ACHN (cell line): ENCODE measurements around the gene XDH.

ENCODE experiments used
- DNase-seq: peaks from one replicate; pipeline ENCODE4 v3.0.0-alpha.2; 2015
- in situ Hi-C: cut with HindIII; loops from 2 replicates; pipeline ENCODE4 v1.10.0; 2017; ENCODE audit warnings: low sequenced_read_pairs, low pct_ligation_motif_present, low pct_unique_long_range_greater_than_20kb

XDH gene

DNA sequence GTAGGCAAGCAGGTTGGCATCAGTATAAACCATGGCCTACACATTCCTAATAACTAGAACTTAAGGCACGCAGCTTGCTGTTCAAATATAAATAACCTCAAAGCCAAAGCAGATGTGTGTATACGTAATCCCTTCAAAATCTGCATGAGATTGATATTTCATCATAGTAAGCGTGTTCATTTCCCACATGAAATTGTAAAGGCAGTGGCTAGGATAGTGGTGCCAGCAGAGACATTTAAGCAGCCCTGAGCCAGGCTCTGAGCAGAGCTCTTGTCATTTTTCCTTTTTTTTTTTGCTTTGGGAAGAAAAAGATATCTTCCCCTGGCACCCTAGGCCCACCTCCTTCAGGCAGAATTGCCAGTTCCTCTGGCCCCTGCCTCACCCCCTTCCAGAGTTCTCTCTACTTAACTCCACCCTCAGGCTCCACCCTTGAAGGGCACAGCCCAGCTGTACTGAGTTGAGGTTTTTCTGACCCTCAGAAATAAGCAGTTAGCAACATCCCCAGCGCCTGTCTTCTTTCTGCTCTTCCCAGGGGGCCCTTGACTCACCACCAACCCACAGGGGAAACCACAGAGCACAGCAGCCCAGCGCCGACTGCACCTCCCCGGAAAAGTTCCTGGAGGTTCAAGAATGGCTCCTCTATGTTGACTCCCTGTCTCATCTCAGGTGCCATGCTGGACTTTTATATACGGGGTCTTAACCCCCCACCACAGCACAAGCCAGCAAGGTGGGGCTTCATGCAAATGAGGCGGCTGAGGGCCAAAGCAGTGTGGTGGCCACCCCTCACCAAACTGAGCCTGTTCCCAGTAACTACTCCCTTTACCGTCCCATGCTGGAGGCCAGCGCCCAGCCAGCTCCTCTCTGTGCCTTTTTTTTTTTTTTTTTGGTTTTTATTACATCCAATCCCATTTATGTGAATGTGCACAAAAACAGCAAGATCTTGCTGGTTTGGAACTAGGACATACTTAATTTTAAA lies 95.9 kb downstream of the XDH start:
- in situ Hi-C loops = no loop called here
- peak; percentile 73 for DNase-seq

DNA sequence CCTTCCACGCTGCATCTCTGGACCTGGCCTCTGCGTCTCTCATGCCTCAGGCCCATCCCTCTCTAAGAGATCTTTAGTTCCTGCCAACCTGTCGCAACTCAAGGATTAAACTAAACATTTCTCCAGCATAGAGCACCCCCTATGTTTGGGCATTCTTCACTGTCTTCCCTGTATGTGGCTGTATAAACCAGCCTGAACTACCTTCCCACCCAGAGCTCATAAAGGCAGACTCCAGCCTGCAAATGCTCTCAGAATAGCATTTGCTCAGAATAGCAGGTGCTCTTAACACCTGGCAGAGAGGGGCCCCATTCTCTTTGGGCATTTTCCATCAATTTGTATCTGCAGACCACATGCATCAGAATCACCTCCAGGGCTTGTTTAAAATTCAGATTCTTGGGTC lies 97.1 kb downstream of the XDH start:
- in situ Hi-C loops = no loop called here

DNA sequence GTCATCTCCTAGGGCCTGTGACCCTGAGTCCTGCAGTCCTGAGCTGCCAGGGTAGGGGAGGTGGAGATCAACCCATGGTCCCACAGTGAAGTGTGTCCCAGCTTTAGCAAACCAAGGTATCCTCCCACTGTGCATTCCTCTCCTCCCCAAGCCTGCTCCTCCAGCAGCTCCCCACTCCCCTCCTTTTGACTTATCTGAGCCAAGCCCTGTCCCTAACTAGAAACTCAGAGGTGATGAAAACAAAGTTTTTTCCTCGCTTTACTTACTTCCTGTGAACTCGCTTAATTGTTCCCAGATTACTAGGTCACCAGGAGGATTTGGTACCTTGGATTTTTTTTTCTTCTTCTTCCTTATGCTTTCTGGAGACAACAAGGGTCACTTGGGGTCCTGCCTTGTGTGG lies 99.8 kb downstream of the XDH start:
- no peak for DNase-seq
- in situ Hi-C loops = no loop called here

More for the DNA sequence above, 97.1 kb downstream of the XDH start:
- DNase-seq = no peak

DNA sequence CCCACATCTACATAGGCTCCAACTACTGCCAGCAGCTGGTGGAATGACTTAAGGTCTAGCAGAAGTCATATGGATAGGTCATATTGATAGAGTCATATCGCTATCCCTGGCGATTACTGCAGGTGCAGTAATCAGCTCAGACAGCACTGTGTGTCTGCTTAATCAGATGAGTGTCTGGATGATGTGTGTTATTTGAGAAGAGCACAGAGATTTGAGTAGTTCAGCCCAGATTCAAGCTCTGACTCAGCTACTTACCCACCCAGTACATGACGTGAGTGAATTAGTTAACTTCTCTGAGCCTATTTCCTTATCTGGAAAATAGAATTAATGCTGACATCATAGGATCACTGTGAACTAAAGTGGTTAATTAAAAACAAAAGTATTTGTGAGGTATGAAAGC lies 101.6 kb downstream of the XDH start:
- in situ Hi-C loops = no loop called here
- DNase-seq = no peak

DNA sequence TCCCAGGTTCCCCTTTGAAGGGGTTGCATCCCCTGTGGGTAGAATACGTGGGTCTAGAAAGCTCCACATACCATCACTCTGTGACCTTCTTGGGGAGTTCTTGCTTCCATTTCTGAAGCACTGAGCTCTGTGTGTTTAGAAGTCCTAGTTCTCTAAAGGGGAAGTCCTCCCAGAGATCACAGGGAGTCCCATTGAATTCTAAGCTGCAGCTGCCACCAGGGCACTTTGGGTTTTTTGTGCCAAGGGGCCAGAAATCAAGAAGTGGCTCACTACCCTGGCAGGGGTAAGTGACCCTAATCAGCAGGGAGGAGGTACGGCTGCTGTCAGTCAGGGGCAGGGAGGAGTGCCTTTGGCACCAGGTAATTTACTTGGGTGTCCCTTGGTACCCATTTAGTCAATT lies 109.7 kb downstream of the XDH start:
- in situ Hi-C loops = no loop called here
- DNase-seq = no peak

DNA sequence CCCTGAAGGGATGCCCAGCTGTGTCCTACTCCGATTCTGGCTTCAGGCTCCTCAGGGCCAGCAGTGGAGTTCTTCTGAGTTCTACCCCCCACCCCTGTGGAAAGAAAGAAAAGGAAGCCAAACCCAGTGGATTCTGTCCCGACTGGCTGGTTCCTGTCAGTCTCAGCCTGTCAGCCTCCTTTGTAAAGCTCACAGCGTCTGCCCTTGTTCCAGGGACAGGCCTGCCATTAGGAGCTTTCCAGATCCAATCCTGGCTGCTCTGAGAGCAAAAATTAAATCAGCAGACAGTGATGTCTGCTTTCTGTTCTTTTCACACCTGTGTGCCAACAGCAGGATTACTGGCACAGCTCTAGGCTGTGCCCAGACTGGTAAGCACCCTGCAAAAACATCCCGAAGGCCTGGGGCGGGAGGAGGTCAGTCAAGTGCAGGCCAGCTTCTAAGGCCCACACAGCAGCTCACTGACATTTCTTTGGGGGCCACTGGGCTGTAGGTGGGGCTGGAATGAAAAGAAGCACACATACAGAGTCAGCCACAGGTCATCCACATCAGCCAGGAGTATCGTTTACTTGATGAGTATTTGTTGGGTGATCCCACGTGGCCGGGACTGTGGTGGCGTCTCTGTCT lies 111.5 kb downstream of the XDH start:
- in situ Hi-C loops = no loop called here
- DNase-seq = no peak

DNA sequence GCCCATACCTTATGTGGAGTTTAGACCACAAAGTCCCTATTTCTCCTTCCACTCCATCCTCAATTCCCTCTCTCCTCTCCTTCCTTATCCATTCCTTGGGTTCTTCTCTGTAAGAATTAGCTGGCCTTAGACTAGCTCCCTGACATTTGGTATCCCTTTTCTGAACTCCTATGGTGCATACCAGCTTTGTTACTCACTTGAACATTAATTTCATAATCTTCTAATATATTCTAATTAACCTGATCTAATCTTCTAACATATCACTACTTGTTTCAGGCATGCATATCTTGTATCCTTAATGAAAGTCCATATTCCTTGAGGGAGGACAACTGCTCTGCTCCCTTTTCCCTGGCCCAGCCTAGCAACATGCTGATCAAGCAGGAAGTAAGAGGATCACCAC lies 114.2 kb downstream of the XDH start:
- no peak for DNase-seq
- in situ Hi-C loops = no loop called here

DNA sequence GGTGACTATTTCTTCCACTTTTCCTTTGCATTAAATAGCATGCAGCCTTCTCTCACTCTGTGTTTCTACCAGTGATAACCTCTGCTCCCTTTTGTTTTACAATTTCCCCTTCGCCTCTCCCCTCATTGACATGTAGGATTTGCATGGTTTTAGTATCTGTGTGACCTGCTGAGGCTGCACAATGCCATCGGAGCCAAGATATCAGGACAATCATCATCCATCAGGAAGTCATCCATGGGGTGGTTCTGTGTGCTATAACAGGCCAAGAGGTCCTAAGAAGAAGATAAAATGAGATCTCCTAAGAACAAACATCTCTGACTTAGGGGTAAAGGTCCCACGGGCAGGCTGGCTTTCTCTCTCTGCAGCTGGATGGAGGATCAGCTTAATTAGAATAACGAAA lies 115.0 kb downstream of the XDH start:
- no peak for DNase-seq
- in situ Hi-C loops = no loop called here

DNA sequence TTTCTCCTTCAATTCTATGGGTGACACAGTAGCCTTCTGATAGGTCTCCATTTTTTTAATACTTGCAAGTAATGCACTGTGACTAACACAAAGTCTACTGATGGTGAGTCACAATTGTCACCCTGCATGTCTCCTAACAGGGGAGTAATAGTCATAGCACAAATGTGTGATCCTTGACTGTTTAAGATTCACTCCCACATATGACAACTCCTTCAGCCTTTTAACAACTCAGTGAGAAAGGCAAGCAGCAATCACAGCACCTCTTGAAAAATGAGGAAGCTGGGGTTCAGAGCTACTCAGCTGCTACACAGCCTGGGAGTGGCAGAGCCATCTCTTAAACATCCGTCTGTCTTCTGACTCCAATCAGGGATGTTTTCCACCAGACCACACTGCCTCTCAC lies 116.8 kb downstream of the XDH start:
- in situ Hi-C loops = no loop called here
- no peak for DNase-seq

DNA sequence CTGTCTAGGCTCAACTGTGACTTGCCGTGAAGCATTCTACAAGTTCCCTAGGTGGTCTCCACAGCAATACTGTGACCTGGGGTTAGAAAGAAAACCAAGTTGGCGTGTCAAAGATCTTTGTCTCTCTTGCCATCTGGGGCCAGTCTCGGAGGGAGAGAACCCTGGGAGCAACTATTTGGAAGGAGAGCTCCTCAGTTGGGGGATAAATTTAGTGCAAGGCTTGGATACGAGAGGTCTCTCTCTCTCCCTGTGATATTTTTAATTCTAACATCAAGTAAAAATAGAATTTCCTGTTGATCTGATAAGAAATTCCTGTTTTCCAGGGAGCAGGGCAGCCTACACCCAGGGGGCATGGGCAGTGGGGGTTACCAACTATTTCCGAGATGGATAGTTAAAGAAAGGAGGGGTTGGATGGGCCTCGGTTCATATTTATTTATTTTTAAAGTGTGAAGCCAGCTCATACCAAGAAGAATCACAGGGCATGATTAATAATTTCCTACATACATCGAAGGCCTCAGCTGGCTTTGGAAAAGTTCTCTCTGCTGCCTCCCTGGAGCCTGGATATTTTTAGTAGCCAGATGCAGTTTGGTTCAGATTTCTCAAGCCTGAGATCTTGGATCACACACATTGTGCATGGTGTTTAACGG lies 117.8 kb downstream of the XDH start:
- DNase-seq = no peak
- in situ Hi-C loops = no loop called here

DNA sequence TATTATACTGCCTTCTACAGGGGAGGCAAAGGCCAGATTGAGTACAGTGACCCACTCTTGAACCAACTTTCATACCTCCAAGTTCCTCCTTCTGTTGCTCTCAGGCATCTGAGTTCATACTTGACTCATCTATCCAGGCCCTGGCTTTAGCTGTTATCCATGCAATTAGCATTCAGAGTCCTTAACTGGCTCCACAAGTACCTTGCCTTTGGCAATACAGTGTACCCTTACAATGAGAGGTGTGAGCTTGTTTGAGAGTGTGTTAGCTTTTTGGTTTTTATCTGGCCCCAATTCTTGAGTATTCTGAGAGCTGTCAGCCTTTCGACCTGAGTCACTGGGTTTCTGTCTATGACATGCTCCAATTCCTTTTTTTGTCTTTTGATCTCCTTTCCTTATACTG lies 120.3 kb downstream of the XDH start:
- DNase-seq = no peak
- in situ Hi-C loops = no loop called here

DNA sequence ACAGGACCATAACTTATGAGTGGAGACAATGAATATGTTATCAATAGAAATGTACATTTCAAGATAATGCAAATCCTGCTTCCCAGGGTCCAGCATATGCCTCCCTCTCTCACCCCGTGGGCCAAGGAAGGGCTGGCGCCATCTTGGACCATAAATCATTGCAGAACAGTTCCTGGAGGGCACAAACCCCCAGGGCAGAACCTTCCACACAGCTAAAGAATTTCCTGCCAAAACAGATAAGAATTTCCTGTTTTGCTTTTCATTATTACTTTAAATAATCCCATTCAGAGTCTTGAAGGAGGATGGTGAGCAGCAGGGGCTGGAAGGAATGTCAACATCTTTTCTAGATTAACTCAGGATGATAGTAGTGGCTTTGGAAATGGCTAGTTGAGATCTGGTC lies 126.9 kb downstream of the XDH start:
- no peak for DNase-seq
- in situ Hi-C loops = no loop called here

DNA sequence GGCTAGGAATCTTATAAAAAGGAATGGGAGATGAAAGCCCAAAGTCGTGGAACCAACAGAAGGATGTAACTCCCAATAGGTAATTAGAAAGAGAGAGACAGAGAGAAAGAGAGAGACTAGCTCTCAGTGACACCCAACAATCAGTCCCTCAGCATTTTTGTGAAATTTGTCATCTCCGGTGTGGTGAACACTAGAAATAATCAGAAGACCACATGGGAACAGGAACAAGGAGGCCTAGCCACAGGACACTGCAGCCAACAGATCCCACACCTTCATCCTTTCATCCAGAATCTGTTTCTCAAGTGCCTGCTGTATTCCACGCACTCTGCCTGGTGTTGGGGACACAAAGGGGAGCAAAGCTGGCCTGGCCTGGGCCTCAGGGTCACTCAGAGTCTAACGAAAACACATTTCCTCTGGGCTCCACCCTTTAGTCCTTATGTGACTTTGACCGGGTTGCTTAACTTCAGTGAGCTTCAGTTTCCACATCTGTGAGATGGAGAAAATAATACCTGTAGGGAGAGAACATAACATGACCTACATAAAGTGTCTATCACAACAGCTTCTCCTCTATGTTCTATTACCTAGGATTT lies 127.5 kb downstream of the XDH start:
- in situ Hi-C loops = no loop called here
- no peak for DNase-seq

DNA sequence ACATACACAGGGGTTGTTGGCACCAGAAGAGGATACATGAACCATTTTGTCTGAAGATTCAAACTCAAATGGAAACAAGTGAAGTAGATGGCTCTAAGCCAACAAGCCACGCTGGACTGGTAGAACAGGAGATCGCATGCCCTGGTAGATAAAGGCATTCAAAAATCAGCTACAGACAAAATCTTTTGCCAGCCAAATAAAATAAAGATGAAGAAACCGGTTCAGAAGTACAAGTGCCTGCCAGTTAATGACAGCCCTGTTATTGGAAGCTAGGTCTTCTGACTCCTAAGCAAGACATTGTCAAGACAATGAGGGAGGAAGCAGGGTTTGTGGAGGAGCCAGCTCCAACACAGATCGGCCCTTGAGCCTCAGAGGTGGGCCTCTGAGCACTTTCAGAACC lies 128.3 kb downstream of the XDH start:
- DNase-seq = no peak
- in situ Hi-C loops = no loop called here
